PC-9 (cell line): ENCODE data around the gene TEKTIP1. TPM values are rescaled to one million over a fixed set of nuclear protein-coding genes. Genes with fewer than 3 reads are reported as not detected.

Experiments
- BruUV-seq: library from RNA; stranded (reverse); fragments of 400-500 nt; replicated peaks from 2 replicates; lab custom pipeline; 2021; lab: Mats Ljungman, UMichigan
- CTCF ChIA-PET: fragments of 300-600 bp; sonication (Branson Sonifier 250); formaldehyde crosslinking; loops from one replicate; lab custom pipeline; 2022; ENCODE audit warnings: antibody characterized with exemption; lab: Charles Lee
- POLR2A ChIA-PET: fragments of 300-600 bp; sonication (Branson Sonifier 250); formaldehyde crosslinking; loops from one replicate; lab custom pipeline; 2022; ENCODE audit warnings: antibody characterized with exemption; ENCODE audit not compliant: unreplicated experiment; lab: Charles Lee
- DNase-seq, 2 experiments: peaks; one replicate each; pipeline versions ENCODE4 v3.0.0 to v3.0.0-alpha.2; 2015 to 2022; ENCODE audit warnings: mixed read lengths in 1 of 2
- H2AFZ ChIP-seq: fragments of 200-600 bp; sonication (generic); 2 replicates; pipeline ENCODE4 v1.8.1; 2017; ENCODE audit warnings: antibody characterized with exemption
- H3F3A ChIP-seq: fragments of 200-600 bp; sonication (generic); 2 replicates; pipeline ENCODE4 v1.8.1; 2017; ENCODE audit warnings: antibody characterized with exemption, mild to moderate bottlenecking, low read depth; ENCODE audit not compliant: insufficient read depth
- H3K27ac ChIP-seq: fragments of 200-600 bp; sonication (generic); 2 replicates; pipeline ENCODE4 v1.6.1; 2016; ENCODE audit warnings: mixed run types
- H3K27me3 ChIP-seq: fragments of 200-600 bp; sonication (generic); 2 replicates; pipeline ENCODE4 v1.6.1; 2016; ENCODE audit warnings: low read depth, mixed run types; ENCODE audit not compliant: insufficient read depth
- H3K36me3 ChIP-seq: fragments of 200-600 bp; sonication (generic); 2 replicates; pipeline ENCODE4 v1.6.1; 2016; ENCODE audit warnings: low read depth, mixed run types
- H3K4me1 ChIP-seq: fragments of 200-600 bp; sonication (generic); replicated peaks from 2 replicates; pipeline ENCODE4 v1.6.1; 2016; ENCODE audit warnings: mixed run types; ENCODE audit not compliant: insufficient read depth
- H3K4me2 ChIP-seq: fragments of 200-600 bp; sonication (generic); 2 replicates; pipeline ENCODE4 v1.6.1; 2017; ENCODE audit warnings: mixed run types
- H3K4me3 ChIP-seq: fragments of 200-600 bp; sonication (generic); 2 replicates; pipeline ENCODE4 v1.6.1; 2016; ENCODE audit warnings: mixed run types
- H3K79me2 ChIP-seq: fragments of 200-600 bp; sonication (generic); 2 replicates; pipeline ENCODE4 v1.6.1; 2017; ENCODE audit warnings: low read depth, mixed run types
- H3K9me2 ChIP-seq: fragments of 200-600 bp; sonication (generic); 2 replicates; pipeline ENCODE4 v1.8.1; 2017; ENCODE audit warnings: mild to moderate bottlenecking; ENCODE audit not compliant: insufficient read depth
- H3K9me3 ChIP-seq: fragments of 200-600 bp; sonication (generic); 2 replicates; pipeline ENCODE4 v1.8.1; 2016; ENCODE audit warnings: low read depth; ENCODE audit not compliant: insufficient read depth
- H4K20me1 ChIP-seq: fragments of 200-600 bp; sonication (generic); 2 replicates; pipeline ENCODE4 v1.8.1; 2017; ENCODE audit not compliant: insufficient read depth
- EZH2 ChIP-seq: fragments of 200-600 bp; sonication (generic); IDR thresholded peaks from 2 replicates; pipeline ENCODE4 v1.8.0; 2017; ENCODE audit warnings: antibody characterized with exemption, low read depth
- intact Hi-C: fragments of 100-400 bp; cut with micrococcal nuclease; formaldehyde crosslinking; loops from one replicate; pipeline ENCODE4 v1.10.0; 2022; ENCODE audit not compliant: unreplicated experiment
- total RNA-seq: library from RNA; stranded (reverse); gene quantifications from 2 replicates; pipeline ENCODE4 v1.2.3, GENCODE V29; 2021
- TF ChIP-seq, protein P1 (sequence below): fragments of 200-600 bp; sonication (generic); conservative IDR thresholded peaks from 2 replicates; pipeline ENCODE4 v1.6.1; 2017; ENCODE audit warnings: mixed run types, antibody characterized with exemption, mild to moderate bottlenecking, moderate library complexity

Gene TEKTIP1
- total RNA-seq, 1 experiment from 2014 or later, result 4.9 TPM

DNA sequence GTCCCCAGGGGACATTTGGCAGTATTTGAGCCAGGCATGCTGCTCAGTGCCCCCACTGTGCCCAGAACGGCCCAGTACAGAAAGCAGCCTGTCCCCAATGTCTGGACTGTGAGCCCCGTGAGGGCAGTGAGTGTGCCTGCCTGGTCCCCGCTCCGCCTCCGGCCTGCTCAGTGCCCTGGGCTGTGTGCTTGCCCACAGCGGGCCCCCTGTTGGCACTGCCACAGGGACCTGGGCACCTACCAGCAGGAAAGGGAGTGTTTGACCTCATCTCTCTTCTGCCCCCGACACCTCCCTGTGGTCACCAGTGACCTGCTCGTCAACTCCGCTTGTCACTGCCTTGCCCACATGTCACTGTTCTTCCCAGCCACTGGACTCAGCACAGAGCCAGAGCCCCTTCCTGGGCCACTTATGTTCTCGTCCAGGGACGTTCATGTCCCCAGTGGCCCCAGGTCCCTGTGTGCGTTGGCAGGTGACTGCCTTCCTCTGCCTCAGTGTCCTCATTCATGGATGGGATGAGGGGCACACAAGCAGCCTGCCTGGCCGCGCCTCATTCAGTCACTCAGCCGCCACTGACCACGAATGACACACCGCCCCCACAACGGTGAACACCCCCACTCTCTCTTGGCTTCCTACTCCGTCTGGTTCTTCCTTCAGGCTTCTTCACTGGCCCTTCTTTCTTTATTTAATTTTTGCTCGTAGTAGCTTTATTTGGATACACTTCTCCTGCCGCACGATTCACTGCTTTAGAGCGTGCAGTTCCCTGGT, 30.0 kb upstream of the TEKTIP1 start:
- Histone ChIP-seq H3K4me2 (no peak overlapping the region), H3F3A (peaks cover 12% of the 10 kb centered on the region; the same call in 1 of the 2 replicates), H4K20me1 (peaks cover 22% of the 10 kb centered on the region), H3K9me2 (no peaks in the 10 kb centered on the region), H3K27me3 (no peaks in the 10 kb centered on the region), H3K79me2 (peaks cover 60% of the 10 kb centered on the region), H2AFZ (no peak overlapping the region), H3K4me1 (0 out of 2 replicates have a peak, but pooled peaks cover 10% of the 10 kb centered on the region), H3K4me3 (no peak overlapping the region), H3K9me3 (no peaks in the 10 kb centered on the region), H3K36me3 (no peaks in the 10 kb centered on the region), H3K27ac (no peak overlapping the region)
- intact Hi-C loops, result no loop called here
- CTCF ChIA-PET, result no interaction called here
- no TSS peak for BruUV-seq
- POLR2A ChIA-PET, result interaction anchor here (0.6 kb wide), 2 partner anchors 33 to 958 kb away, joined by 4 to 7 read pairs; no protein-coding TSS in a partner anchor
- no peak for DNase-seq
- TF ChIP-seq EZH2, result no peak
- TF ChIP-seq, protein P1, sequence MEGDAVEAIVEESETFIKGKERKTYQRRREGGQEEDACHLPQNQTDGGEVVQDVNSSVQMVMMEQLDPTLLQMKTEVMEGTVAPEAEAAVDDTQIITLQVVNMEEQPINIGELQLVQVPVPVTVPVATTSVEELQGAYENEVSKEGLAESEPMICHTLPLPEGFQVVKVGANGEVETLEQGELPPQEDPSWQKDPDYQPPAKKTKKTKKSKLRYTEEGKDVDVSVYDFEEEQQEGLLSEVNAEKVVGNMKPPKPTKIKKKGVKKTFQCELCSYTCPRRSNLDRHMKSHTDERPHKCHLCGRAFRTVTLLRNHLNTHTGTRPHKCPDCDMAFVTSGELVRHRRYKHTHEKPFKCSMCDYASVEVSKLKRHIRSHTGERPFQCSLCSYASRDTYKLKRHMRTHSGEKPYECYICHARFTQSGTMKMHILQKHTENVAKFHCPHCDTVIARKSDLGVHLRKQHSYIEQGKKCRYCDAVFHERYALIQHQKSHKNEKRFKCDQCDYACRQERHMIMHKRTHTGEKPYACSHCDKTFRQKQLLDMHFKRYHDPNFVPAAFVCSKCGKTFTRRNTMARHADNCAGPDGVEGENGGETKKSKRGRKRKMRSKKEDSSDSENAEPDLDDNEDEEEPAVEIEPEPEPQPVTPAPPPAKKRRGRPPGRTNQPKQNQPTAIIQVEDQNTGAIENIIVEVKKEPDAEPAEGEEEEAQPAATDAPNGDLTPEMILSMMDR, result no peak

DNA sequence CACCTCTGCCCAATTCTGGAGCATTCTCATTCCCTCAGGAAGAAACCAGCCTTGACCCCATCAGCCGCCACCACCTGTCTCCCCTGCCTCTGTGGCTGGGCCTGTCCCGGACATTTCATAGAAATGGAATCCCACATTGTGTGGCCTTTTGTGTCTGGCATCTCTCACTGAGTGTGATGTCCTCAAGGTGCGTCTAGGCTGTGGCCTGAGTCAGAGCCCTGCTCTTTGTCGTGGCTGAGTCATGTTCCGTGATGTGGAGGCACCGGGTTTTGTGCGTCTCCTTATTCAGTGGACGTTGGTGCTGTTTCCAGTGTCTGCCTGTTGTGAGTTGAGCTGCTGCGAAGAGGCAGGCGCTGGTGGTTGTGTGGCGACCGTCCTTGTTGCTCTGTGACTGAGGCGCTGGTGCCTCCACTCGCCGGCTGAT, 29.4 kb upstream of the TEKTIP1 start:
- Histone ChIP-seq H3K4me2 (no peak overlapping the region), H2AFZ (no peak overlapping the region), H3K79me2 (peaks cover 63% of the 10 kb centered on the region), H3K4me1 (0 out of 2 replicates have a peak, but pooled peaks cover 10% of the 10 kb centered on the region), H3K36me3 (no peaks in the 10 kb centered on the region), H3F3A (peaks cover 12% of the 10 kb centered on the region; the same call in 1 of the 2 replicates), H3K4me3 (no peak overlapping the region), H3K9me2 (no peaks in the 10 kb centered on the region), H4K20me1 (peaks cover 22% of the 10 kb centered on the region), H3K27ac (no peak overlapping the region), H3K9me3 (no peaks in the 10 kb centered on the region), H3K27me3 (no peaks in the 10 kb centered on the region)
- BruUV-seq, result no TSS peak
- POLR2A ChIA-PET, result interaction anchor here (0.6 to 0.7 kb wide), 3 partner anchors 32 to 959 kb away, joined by 3 to 7 read pairs (median 4); no protein-coding TSS in a partner anchor
- peak in 1 of 2 experiments; percentile 60 for DNase-seq
- TF ChIP-seq EZH2, result no peak
- TF ChIP-seq, protein P1, result no peak
- CTCF ChIA-PET, result no interaction called here
- intact Hi-C loops, result no loop called here

DNA sequence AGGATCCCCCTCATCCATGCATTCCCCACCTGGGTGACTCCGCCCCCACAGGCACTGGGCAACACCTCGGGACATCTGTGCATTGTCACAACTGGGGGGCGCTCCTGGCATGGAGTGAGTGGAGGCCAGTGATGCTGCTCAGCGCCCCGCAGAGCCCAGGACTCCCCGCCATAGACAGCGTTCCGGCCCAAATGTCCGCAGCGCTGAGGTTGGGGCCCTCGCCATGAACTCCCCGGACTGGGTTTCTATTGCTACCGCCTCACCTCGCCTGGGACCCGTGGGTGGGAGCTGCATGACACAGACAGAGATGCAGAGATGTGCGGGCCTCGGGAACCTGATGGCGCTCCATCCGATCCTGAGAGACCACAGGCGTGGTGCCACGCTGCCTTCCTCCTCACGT, 28.2 kb upstream of the TEKTIP1 start:
- TF ChIP-seq, protein P1, result no peak
- TF ChIP-seq EZH2, result no peak
- Histone ChIP-seq H3K9me3 (no peaks in the 10 kb centered on the region), H3F3A (peaks cover under 1% of the 10 kb centered on the region; the same call in 1 of the 2 replicates), H3K4me2 (no peak overlapping the region), H3K4me3 (no peak overlapping the region), H3K9me2 (no peaks in the 10 kb centered on the region), H2AFZ (no peak overlapping the region), H4K20me1 (peaks cover 22% of the 10 kb centered on the region), H3K4me1 (0 out of 2 replicates have a peak, but pooled peaks cover 7% of the 10 kb centered on the region), H3K27me3 (no peaks in the 10 kb centered on the region), H3K27ac (no peak overlapping the region), H3K36me3 (no peaks in the 10 kb centered on the region), H3K79me2 (peaks cover 64% of the 10 kb centered on the region)
- DNase-seq, result no peak
- no TSS peak for BruUV-seq
- ChIA-PET POLR2A (no interaction called here), CTCF (no interaction called here)
- intact Hi-C loops, result no loop called here
